Endothelial cell of umbilical vein (primary cell): ENCODE data around the gene TBC1D14. TPM values are rescaled to one million over a fixed set of nuclear protein-coding genes. Genes with fewer than 3 reads are reported as not detected.

Experiments used
- polyA plus RNA-seq, 4 experiments: library from polyadenylated mRNA; depleted of rRNA in 3 of 4; stranded (reverse) in 3 of 4; unstranded in 1 of 4; fragments of >200 nt; gene quantifications; 2 replicates each; pipeline versions ENCODE4 v1.2.1 to v1.2.3, GENCODE V29; 2011 to 2012; ENCODE audit warnings: missing spikeins in 1 of 4
- total RNA-seq: library from RNA; stranded (reverse); gene quantifications from 2 replicates; pipeline ENCODE4 v1.2.3, GENCODE V29; 2021

TBC1D14 gene
- total and polyA plus RNA-seq, 2 donors (not counting 3 experiments of a cell fraction or from before 2014, with no cell fraction given), result 23.7 to 24.8 TPM

Other genes with a start within 250 kb of the TBC1D14 start
- gene S100P, start 215.9 kb upstream of the TBC1D14 start, total RNA-seq, result not detected in 2 replicates
- 0.06 TPM in 1 of 2 replicates, not detected in the other for gene S100P, start 215.9 kb upstream of the TBC1D14 start, polyA plus RNA-seq
- gene MRFAP1L1, start 200.0 kb upstream of the TBC1D14 start, total RNA-seq, result 42.0 and 43.8 TPM in 2 replicates
- gene MRFAP1L1, start 200.0 kb upstream of the TBC1D14 start, polyA plus RNA-seq, result 15.6 and 28.7 TPM in 2 replicates
- 12.7 and 13.1 TPM in 2 replicates for gene BLOC1S4, start 193.7 kb upstream of the TBC1D14 start, total RNA-seq
- gene BLOC1S4, start 193.7 kb upstream of the TBC1D14 start, polyA plus RNA-seq, result 16.9 and 18.1 TPM in 2 replicates
- 14.6 and 18.4 TPM in 2 replicates for gene KIAA0232, start 127.1 kb upstream of the TBC1D14 start, total RNA-seq
- gene KIAA0232, start 127.1 kb upstream of the TBC1D14 start, polyA plus RNA-seq, result 3.9 and 5.3 TPM in 2 replicates
- 11.5 and 12.3 TPM in 2 replicates for gene TADA2B, start 133.5 kb downstream of the TBC1D14 start, total RNA-seq
- 5.0 and 5.5 TPM in 2 replicates for gene TADA2B, start 133.5 kb downstream of the TBC1D14 start, polyA plus RNA-seq
- gene GRPEL1, start 158.2 kb downstream of the TBC1D14 start, total RNA-seq, result 42.6 and 47.3 TPM in 2 replicates
- gene GRPEL1, start 158.2 kb downstream of the TBC1D14 start, polyA plus RNA-seq, result 14.3 and 17.3 TPM in 2 replicates